ENCODE results near the gene TAAR6.
"Not testable (repeated sequence)": the region's sequence is repeated elsewhere in the genome, so short reads cannot be mapped to it uniquely, and the experiment has no call there.

The TAAR6 gene, protein sequence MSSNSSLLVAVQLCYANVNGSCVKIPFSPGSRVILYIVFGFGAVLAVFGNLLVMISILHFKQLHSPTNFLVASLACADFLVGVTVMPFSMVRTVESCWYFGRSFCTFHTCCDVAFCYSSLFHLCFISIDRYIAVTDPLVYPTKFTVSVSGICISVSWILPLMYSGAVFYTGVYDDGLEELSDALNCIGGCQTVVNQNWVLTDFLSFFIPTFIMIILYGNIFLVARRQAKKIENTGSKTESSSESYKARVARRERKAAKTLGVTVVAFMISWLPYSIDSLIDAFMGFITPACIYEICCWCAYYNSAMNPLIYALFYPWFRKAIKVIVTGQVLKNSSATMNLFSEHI

DNA sequence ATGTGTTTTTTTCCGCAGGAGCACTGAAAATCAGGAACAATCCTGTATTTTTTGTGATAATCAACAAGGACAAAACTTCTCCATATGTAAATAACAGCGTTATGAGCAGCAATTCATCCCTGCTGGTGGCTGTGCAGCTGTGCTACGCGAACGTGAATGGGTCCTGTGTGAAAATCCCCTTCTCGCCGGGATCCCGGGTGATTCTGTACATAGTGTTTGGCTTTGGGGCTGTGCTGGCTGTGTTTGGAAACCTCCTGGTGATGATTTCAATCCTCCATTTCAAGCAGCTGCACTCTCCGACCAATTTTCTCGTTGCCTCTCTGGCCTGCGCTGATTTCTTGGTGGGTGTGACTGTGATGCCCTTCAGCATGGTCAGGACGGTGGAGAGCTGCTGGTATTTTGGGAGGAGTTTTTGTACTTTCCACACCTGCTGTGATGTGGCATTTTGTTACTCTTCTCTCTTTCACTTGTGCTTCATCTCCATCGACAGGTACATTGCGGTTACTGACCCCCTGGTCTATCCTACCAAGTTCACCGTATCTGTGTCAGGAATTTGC lies at the start of gene TAAR6:
TSS of gene TAAR6 (plus strand) at position 102 of the 557 bp plus-strand sequence. CDS start at position 102, 0 bp downstream.
- no peak for DNase-seq (ENCODE audit: low read depth in 2 of 2)

DNA sequence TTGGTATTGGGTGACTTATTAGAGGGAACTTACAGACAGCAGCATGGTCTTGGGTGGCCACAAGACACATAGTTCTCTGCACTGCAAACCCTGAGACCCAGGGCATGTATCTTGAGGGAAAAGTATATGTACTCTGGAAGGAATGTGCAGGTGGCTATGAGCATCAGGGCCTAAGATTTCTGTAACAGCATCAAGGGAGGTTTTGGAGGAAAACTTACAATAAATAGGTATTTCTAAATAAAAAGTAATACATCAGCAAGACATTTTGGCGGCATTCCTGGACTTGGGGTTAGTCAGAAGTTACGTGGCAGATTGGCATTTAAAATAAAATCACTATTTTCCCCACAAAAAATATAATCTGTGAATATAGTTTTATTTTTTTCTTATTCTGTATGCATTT lies 49.2 kb upstream of the TAAR6 start:
- no peak for DNase-seq (ENCODE audit: low read depth in 2 of 2)

DNA sequence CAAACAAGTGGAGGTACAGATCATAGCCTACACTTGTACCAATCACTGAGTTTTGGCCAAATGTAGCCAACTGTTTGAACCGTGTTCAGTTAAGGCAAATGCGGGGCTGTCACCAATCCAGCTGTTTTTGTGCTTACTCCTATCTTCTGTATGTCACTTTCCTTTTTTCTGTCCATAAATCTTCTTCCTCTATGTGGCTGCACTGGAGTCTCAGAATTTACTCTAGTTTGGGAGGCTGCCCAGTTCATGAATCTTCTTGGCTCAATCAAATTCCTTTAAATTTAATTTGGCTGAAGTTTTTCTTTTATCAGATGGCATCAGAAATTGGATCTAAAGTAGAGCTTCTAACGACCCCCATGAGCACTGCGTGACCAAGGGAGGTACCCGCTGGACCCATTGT lies 45.5 kb upstream of the TAAR6 start:
- DNase-seq (ENCODE audit: low read depth in 2 of 2) = no peak

- DNase-seq (ENCODE audit: low read depth in 2 of 2) = no peak
These were observed 44.3 kb upstream of the TAAR6 start for GRCh38 chr6:132525866-132526265.

GRCh38 chr6:132526461-132526860 lies 43.7 kb upstream of the TAAR6 start:
- DNase-seq (ENCODE audit: low read depth in 2 of 2) = no peak

DNA sequence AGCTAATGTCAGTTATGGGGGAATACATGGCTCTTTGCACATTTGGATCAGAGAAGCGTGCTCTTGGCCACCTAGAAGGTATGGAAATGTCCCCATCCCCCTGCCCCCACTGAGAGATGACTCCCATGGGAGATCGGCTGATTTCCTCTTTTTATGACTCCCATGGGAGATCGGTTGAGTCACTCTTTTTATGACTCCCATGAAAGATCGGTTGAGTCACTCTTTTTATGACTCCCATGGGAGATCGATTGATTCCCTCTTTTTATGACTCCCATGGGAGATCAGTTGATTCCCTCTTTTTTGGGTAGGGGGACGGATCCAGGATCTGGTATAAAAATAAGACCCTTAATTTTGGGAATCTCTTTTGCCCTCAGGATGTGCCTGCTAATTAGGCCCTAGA lies 42.3 kb upstream of the TAAR6 start:
- DNase-seq (ENCODE audit: low read depth in 2 of 2) = no peak

DNA sequence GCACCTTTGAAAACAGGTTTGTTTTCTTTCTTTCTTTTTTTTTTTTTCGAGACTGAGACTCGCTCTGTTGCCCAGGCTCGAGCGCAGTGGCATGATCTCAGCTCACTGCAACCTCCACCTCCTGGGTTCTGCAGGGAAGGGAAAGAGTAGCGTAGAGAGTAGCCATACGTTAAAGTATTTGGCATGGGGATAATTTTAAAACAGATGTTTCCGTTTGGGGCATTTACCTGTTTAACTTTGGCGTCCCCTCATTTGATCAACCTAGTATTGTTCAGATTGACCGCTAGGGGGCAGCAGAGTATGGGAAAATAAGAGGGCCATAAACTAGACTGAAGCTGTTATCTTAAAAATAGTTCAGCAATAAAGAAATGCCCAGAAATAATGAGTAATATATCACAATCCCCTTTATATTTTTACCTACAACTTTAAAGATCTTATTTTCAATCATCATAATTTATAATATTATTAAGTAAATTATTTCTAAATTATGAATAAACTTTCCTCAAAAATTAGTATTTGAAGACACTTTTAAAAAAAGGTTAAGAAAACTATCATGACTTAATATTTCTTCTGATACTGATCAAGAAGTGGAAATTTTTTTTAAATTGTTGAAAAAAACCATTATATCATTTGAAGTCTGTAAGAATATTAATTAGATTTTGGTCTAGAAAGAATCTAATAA lies 39.7 kb upstream of the TAAR6 start:
- peak; percentile 47 to 57 for DNase-seq (ENCODE audit: low read depth in 2 of 2)

DNA sequence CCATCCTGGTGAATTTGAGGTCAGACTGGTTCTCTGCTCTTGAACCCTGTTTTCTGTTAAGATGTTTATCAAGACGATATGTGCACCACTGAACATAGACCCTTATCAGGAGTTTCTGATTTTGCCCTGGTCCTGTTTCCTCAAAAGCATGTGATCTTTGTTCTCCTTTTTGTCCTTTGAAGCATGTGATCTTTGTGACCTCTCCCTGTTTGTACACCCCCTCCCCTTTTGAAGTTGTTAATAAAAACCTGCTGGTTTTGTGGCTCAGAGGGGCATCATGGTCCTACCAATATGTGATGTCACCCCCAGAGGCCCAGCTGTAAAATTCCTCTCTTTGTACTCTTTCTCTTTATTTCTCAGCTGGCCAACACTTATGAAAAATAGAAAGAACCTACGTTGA lies 35.6 kb upstream of the TAAR6 start:
- not testable (repeated sequence) for DNase-seq (ENCODE audit: low read depth in 2 of 2)

DNA sequence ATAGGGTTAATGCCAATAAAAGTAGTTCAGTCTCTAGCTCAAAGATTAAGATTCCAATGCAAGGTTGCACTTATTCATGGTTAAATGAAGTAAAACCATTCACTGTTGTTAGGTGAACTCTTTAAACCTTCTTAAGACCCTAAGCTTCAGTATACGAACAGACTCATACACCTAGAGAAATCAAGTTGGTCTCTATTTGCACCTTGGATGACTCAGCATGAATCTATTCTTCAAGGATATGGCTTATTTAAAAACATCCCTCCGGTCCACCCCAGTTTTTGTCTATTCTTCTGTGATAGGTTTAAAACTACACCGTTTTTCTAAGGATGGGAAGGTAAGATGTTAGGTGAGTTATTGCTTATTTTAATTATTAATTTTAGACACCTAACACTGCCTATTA lies 33.0 kb upstream of the TAAR6 start:
- DNase-seq (ENCODE audit: low read depth in 2 of 2) = no peak

DNA sequence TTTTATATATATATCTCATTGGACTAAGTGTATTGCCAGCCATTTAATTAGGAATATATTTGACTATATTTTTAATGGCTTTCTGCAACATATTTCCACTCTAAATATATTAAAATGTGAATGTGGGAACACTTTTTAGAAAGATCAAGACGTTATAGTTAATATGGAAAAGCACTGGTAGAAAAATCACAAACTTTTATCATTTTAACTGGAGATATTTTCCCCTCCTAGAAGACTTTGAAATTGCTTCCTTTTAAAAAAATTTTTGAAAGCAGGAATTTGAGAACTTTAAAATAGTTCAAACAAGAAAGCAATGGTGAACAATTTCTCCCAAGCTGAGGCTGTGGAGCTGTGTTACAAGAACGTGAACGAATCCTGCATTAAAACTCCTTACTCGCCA lies 32.1 kb upstream of the TAAR6 start, which contains the start of gene TAAR9:
TSS of gene TAAR9 (plus strand) at position 301 of the 400 bp plus-strand sequence. CDS start at position 314, 13 bp downstream.
- no peak for DNase-seq (ENCODE audit: low read depth in 2 of 2)

- no peak for DNase-seq (ENCODE audit: low read depth in 2 of 2)
These were observed 25.3 kb upstream of the TAAR6 start for GRCh38 chr6:132544826-132545225.

DNA sequence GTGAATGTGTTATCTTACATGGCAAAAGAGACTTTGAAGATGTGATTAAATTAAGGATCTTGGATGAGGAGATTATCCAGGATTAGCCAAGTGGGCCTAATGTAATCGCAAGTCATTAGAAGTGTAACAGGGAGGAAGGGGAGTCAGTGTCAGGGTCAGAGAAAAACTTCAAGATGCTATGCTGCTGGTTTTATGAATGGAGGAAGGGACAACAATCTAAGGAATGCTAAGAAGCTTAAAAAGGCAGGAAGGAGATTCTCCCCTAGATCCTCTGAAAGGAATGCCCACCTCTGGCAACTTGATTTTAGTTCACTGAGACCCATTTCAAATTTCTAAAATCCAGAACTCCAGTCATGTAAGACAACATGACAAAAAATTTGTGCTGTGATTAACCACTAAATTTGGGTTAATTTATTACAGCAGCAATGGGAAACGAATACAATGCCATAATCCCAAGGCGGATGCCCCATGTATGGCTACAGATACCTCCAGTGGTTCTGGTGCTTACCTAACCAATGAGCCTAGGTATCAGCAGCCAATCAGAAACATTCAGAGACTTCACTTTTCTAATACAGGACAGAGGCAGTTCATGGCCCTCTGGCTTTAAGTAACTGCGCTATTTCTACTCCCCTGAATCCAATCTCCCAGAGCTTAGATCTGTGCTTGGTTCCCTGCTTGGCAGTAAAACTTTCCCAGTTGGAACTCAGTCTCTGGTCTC lies 21.2 kb upstream of the TAAR6 start:
- no peak for DNase-seq (ENCODE audit: low read depth in 2 of 2)

DNA sequence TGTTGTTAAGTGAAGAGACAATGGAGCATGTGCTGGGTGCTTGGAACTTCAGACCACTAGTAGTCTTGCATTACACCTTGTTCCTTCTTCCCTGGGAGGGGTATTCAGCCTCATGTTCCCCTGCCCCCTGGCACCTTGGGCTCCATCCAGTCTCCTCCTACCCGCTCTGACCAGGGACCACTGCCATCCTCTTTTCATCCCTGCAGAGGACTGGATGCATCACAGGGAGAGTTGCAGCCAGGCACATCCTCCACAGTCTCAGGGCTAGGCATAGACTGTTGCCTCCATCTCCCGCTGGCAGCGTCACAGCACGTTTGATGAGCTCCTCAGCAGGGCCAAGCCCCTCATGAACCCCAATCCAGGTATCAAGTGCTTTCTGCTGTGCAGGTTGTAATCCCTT lies 18.9 kb upstream of the TAAR6 start:
- DNase-seq (ENCODE audit: low read depth in 2 of 2) = no peak

DNA sequence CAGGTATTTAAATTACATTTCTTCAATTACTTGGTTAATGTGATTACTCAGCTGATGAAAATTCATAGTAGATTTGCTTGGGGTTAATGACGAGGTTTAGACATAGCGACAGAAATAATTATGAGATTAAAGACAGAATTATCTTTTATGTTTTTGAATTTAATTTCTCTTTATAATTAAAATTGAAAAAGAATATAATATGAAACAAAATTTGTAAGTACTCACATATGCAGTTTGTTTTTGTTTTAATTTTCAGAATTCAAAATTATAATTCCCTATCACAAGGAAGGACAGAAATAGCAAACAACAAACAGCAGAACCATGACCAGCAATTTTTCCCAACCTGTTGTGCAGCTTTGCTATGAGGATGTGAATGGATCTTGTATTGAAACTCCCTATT lies 17.8 kb upstream of the TAAR6 start, which contains the start of gene TAAR8:
TSS of gene TAAR8 (plus strand) at position 301 of the 400 bp plus-strand sequence. CDS start at position 322, 21 bp downstream.
- no peak for DNase-seq (ENCODE audit: low read depth in 2 of 2)

DNA sequence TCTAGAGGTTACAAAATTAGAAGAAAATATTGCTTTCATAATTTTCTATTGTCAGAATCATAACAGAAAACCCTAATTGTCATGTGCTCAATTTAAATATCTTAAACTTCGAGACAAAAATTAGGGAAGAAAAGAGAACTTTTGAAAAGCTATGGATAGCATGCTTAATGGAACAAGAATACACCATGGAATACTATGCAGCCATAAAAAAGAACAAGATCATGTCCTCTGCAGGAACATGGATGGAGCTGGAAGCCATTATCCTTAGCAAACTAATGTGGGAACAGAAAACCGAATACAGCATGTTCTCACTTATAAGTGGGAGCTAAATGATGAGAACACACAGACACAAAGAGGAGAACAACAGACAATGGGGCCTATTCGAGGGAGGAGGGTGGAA lies 10.0 kb upstream of the TAAR6 start:
- DNase-seq (ENCODE audit: low read depth in 2 of 2) = not testable (repeated sequence)

DNA sequence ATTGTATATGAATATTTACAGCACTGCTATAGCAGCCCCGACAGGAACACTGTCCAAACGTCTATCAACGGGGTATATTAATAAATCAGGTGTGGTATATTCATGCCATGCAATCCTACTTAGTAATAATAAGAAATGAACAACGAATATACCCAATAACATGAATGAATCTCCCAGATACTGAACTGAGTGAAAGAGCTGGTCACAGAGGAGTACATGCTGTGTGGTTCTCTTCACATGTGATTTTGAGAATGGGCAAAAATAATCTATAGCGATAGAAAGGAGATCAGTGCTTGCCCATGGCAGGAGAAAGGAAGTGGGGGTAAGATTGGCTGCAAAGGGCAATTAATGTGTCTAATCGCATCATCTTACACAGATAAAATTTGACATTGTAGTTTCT lies 3.7 kb upstream of the TAAR6 start:
- DNase-seq (ENCODE audit: low read depth in 2 of 2) = no peak

DNA sequence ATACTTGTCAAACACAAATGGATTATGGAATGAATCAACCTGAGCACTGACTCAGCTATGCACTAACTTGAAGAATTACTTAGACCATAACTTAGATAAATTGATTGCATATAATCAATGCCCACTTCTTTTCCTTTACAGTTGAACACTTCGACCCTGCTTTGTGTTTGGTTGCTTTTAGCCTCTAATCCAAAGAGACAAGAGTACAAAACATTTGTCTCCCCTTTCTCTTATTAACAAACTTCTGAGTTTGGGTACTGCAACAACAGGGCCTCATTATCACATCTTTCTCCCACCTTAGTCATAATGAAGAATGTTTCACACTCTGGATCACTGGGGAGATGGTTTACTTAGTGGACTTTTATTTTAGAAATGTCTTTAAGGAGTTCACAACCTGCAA lies 2.6 kb upstream of the TAAR6 start:
- no peak for DNase-seq (ENCODE audit: low read depth in 2 of 2)

- DNase-seq (ENCODE audit: low read depth in 2 of 2) = no peak
These were observed 1.5 kb upstream of the TAAR6 start for GRCh38 chr6:132568611-132569010.

DNA sequence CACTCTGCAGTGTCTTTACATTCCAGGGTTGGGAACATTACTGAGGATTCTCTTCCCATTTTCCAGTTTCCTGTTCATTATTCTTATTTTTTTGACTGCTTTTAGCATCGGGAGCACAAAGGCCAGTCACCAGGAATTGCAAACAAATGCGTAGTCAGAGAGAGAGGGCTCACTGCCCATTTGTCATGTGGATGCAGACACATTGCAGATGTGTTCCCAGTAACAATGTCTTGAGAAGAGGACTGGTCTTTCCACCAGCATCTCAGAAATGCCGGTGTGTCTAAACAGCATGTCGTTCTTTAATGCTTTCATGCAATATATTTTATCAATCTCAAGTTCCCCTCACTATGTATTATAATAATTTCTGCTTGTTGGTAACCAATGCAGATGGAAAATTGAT lies 952 bp upstream of the TAAR6 start:
- DNase-seq (ENCODE audit: low read depth in 2 of 2) = no peak

GRCh38 chr6:132571774-132572173 lies 1.7 kb downstream of the TAAR6 start:
- DNase-seq (ENCODE audit: low read depth in 2 of 2) = no peak

DNA sequence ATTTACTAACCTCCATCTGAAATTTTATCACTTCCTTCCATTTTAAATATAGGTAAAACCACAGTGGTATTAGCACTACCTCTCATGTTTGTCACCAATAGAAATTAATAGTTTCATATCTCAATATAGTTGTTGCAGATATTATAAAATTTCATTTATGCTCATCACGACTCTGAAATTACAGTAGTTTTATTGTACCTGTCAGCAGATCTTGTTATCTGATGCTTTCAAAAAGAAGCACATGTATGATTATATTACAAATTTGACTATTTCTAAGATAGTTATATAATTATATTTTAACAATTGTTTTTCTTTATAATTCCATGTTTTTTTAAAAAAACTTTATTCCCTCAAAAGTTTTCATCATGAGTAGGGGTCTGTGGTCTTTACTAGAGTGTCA lies 14.6 kb downstream of the TAAR6 start:
- DNase-seq (ENCODE audit: low read depth in 2 of 2) = no peak

DNA sequence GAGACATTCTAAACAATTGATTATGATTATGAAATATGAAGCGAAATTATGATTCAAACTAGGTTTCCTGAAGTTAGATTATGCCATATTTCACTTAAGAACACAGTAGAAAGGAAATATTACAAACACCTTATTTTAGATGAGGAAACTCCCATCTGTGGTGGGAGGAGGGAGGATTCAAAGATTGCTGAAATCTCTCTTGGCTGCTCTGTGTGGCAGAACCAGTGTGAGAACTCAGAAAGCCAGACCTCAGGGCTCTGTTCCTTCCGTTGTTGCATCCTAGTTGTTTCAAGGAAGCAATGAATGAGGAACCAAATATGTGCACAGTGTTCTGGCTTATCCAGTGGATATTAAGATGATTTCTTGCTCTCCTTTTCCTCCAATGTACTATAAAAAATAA lies 17.3 kb downstream of the TAAR6 start:
- DNase-seq (ENCODE audit: low read depth in 2 of 2) = no peak
